GM19043 (cell line): ENCODE data around the gene UBA3.

ENCODE experiments used
- ATAC-seq: cut with Tn5 transposase; IDR thresholded peaks from one replicate; pipeline ENCODE4 v1.9.1; 2021; ENCODE audit warnings: low read depth; ENCODE audit not compliant: unreplicated experiment

The UBA3 gene

GRCh38 chr3:69102384-69102783, 22.2 kb upstream of the UBA3 start:
- ATAC-seq = no peak

GRCh38 chr3:69099576-69099975, 19.4 kb upstream of the UBA3 start:
- ATAC-seq = no peak

GRCh38 chr3:69097407-69098086, 17.4 kb upstream of the UBA3 start:
- ATAC-seq = no peak

- ATAC-seq = no peak
These were observed 16.1 kb upstream of the UBA3 start for GRCh38 chr3:69096299-69096698.

GRCh38 chr3:69095636-69096035, 15.5 kb upstream of the UBA3 start:
- ATAC-seq = no peak

GRCh38 chr3:69094467-69095205, 14.5 kb upstream of the UBA3 start:
- no peak for ATAC-seq

GRCh38 chr3:69092030-69092516, 11.9 kb upstream of the UBA3 start:
- ATAC-seq = peak; percentile 67

- ATAC-seq = no peak
These were observed 11.3 kb upstream of the UBA3 start for GRCh38 chr3:69091389-69092029.

GRCh38 chr3:69090021-69090420, 9.9 kb upstream of the UBA3 start:
- no peak for ATAC-seq

- ATAC-seq = no peak
These were observed 7.9 kb upstream of the UBA3 start for GRCh38 chr3:69088063-69088462.

- no peak for ATAC-seq
These were observed 7.0 kb upstream of the UBA3 start for GRCh38 chr3:69087030-69087791.

GRCh38 chr3:69085833-69086722, 5.9 kb upstream of the UBA3 start:
- ATAC-seq = no peak

GRCh38 chr3:69085168-69085832, 5.1 kb upstream of the UBA3 start:
- no peak for ATAC-seq

GRCh38 chr3:69084326-69085167, 4.4 kb upstream of the UBA3 start, which contains the start of gene ARL6IP5:
Gene ARL6IP5, plus strand, starts transcription at chr3:69084937. Its CDS starts 111 bp downstream, at chr3:69085048.
- ATAC-seq = peak; percentile 45

- peak; percentile 57 for ATAC-seq
These were observed 2.6 kb upstream of the UBA3 start for GRCh38 chr3:69082805-69083204.

GRCh38 chr3:69082361-69082760, 2.2 kb upstream of the UBA3 start:
- no peak for ATAC-seq

- ATAC-seq = no peak
These were observed 1.6 kb upstream of the UBA3 start for GRCh38 chr3:69081583-69082262.
